Calu3 (cell line): ENCODE results near the gene CPPED1. TPM values are rescaled to one million over a fixed set of nuclear protein-coding genes. Genes with fewer than 3 reads are reported as not detected.
"Not testable (repeated sequence)": the region's sequence is repeated elsewhere in the genome, so short reads cannot be mapped to it uniquely, and the experiment has no call there.

ENCODE experiments used
- BruUV-seq: library from RNA; stranded (reverse); fragments of 400-500 nt; replicated peaks from 2 replicates; lab custom pipeline; 2021; lab: Mats Ljungman, UMichigan
- CTCF ChIA-PET: fragments of 300-600 bp; sonication (Branson Sonifier 250); formaldehyde crosslinking; loops from one replicate; lab custom pipeline; 2022; ENCODE audit warnings: antibody characterized with exemption; lab: Charles Lee
- DNase-seq: peaks from one replicate; pipeline ENCODE4 v3.0.0; 2022
- H3K27ac Mint-ChIP-seq: one replicate; pipeline ENCODE4 v1.8.0; 2022; ENCODE audit warnings: mixed read lengths; ENCODE audit not compliant: unreplicated experiment
- H3K27me3 Mint-ChIP-seq: one replicate; pipeline ENCODE4 v1.8.0; 2022; ENCODE audit warnings: mixed read lengths; ENCODE audit not compliant: unreplicated experiment
- H3K36me3 Mint-ChIP-seq: one replicate; pipeline ENCODE4 v1.8.0; 2022; ENCODE audit warnings: mild to moderate bottlenecking, moderate library complexity, mixed read lengths; ENCODE audit not compliant: insufficient read depth, unreplicated experiment
- H3K4me1 Mint-ChIP-seq: one replicate; pipeline ENCODE4 v1.8.0; 2022; ENCODE audit warnings: mild to moderate bottlenecking, low read depth, mixed read lengths; ENCODE audit not compliant: unreplicated experiment
- H3K4me3 Mint-ChIP-seq: one replicate; pipeline ENCODE4 v1.8.0; 2022; ENCODE audit warnings: mild to moderate bottlenecking, low read depth, moderate library complexity, mixed read lengths; ENCODE audit not compliant: unreplicated experiment
- H3K9me3 Mint-ChIP-seq: one replicate; pipeline ENCODE4 v1.8.0; 2022; ENCODE audit warnings: low read depth, mixed read lengths; ENCODE audit not compliant: unreplicated experiment
- CTCF ChIP-seq: fragments of 200-600 bp; IDR thresholded peaks from one replicate; pipeline ENCODE4 v1.8.0; 2022; ENCODE audit warnings: antibody characterized with exemption; ENCODE audit not compliant: unreplicated experiment
- intact Hi-C: fragments of 100-400 bp; cut with micrococcal nuclease; formaldehyde crosslinking; loops from one replicate; pipeline ENCODE4 v1.10.0; 2022; ENCODE audit not compliant: unreplicated experiment
- total RNA-seq: library from RNA; stranded (reverse); gene quantifications from 2 replicates; pipeline ENCODE4 v1.2.3, GENCODE V29; 2022

The CPPED1 gene
- total RNA-seq, 1 experiment from 2014 or later = not detected

GRCh38 chr16:12767897-12768296, 35.8 kb downstream of the CPPED1 start:
- CTCF ChIA-PET = no interaction called here
- no peaks in the 10 kb centered on the region for H3K36me3 Mint-ChIP-seq
- no peaks in the 10 kb centered on the region for H3K27me3 Mint-ChIP-seq
- H3K9me3 Mint-ChIP-seq = peaks cover 5% of the 10 kb centered on the region
- H3K4me3 Mint-ChIP-seq = no peak overlapping the region
- H3K27ac Mint-ChIP-seq = no peak overlapping the region
- TF ChIP-seq CTCF = no peak
- no peak for DNase-seq
- no TSS peak for BruUV-seq
- intact Hi-C loops = no loop called here
- H3K4me1 Mint-ChIP-seq = no peaks in the 10 kb centered on the region

- Mint-ChIP-seq H3K4me1 (no peaks in the 10 kb centered on the region), H3K4me3 (no peak overlapping the region), H3K9me3 (peaks cover 5% of the 10 kb centered on the region), H3K27me3 (no peaks in the 10 kb centered on the region), H3K36me3 (no peaks in the 10 kb centered on the region), H3K27ac (no peak overlapping the region)
- CTCF ChIA-PET = no interaction called here
- TF ChIP-seq CTCF = no peak
- no peak for DNase-seq
- no TSS peak for BruUV-seq
- intact Hi-C loops = no loop called here
Observed at GRCh38 chr16:12766853-12767252, 36.8 kb downstream of the CPPED1 start.

- H3K4me1 Mint-ChIP-seq, H3K9me3 Mint-ChIP-seq, H3K36me3 Mint-ChIP-seq, intact Hi-C loops, BruUV-seq, H3K27me3 Mint-ChIP-seq, DNase-seq, H3K27ac Mint-ChIP-seq, H3K4me3 Mint-ChIP-seq: not testable (repeated sequence)
- CTCF ChIA-PET = interaction anchor here (0.6 kb wide), 1 partner anchor 12 kb away, joined by 3 read pairs; no protein-coding TSS in a partner anchor
Observed at GRCh38 chr16:12766208-12766607, 37.5 kb downstream of the CPPED1 start.

GRCh38 chr16:12764813-12765488, 38.7 kb downstream of the CPPED1 start:
- H3K4me1 Mint-ChIP-seq = no peaks in the 10 kb centered on the region
- H3K9me3 Mint-ChIP-seq = peaks cover 5% of the 10 kb centered on the region
- no TSS peak for BruUV-seq
- no peak for DNase-seq
- peaks cover 5% of the 10 kb centered on the region for H3K27me3 Mint-ChIP-seq
- TF ChIP-seq CTCF = no peak
- H3K36me3 Mint-ChIP-seq = no peaks in the 10 kb centered on the region
- H3K4me3 Mint-ChIP-seq = no peak overlapping the region
- H3K27ac Mint-ChIP-seq = no peak overlapping the region
- intact Hi-C loops = no loop called here
- CTCF ChIA-PET = no interaction called here

- Mint-ChIP-seq H3K4me3 (no peak overlapping the region), H3K27ac (no peak overlapping the region), H3K36me3 (no peaks in the 10 kb centered on the region), H3K4me1 (no peaks in the 10 kb centered on the region), H3K27me3 (peaks cover 12% of the 10 kb centered on the region), H3K9me3 (peaks cover 5% of the 10 kb centered on the region)
- DNase-seq = no peak
- intact Hi-C loops = no loop called here
- BruUV-seq = no TSS peak
- TF ChIP-seq CTCF = no peak
- CTCF ChIA-PET = interaction anchor here (0.7 kb wide), 1 partner anchor 11 kb away, joined by 3 read pairs; no protein-coding TSS in a partner anchor
Observed at GRCh38 chr16:12763517-12763916, 40.2 kb downstream of the CPPED1 start.
